KG1 (cell line): ENCODE data around the gene NUDC.
"Not testable (repeated sequence)": the region's sequence is repeated elsewhere in the genome, so short reads cannot be mapped to it uniquely, and the experiment has no call there.

ENCODE experiments used
- DNase-seq: peaks from one replicate; lab custom pipeline; 2025; lab: John Stamatoyannopoulos, UW

The NUDC gene

GRCh38 chr1:26911399-26912146 lies 10.0 kb upstream of the NUDC start:
- no peak for DNase-seq

DNA sequence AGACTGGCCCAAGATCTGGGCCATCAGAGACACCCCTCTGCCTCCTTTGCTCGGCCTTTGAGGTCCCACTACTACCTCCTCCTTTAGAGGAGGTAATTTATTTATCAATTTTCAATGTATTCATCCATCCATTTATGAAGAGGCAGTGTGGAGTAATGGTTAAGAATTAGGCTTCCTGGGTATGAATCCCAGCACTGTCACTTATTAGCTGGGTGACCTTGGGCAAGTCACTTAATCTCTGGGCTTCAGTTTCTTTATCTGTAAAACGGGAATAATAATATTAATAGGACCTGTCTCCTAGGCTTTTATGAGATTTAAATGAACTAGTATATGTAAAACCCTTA lies 9.4 kb upstream of the NUDC start:
- DNase-seq: no peak

DNA sequence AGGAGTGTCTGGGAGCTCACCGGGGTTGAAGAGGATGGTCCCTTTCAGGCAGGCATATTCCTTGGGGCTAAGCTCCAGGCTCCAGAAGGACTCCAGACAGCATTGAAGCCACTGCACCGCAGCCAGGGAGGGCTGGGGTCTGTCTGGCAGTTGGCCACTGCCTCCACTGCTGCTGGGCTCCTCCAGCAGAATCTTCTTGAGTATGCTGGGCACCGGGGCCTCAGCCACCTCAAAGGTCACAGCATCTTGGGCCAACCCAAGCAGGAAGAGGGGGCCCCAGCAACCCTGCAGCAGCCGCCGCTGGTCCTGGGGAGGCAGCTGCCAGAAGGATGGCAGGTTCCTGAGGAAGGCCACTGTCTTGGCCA lies 8.2 kb upstream of the NUDC start:
- DNase-seq: no peak

GRCh38 chr1:26913754-26914619 lies 7.6 kb upstream of the NUDC start, which contains the start of gene NR0B2:
NR0B2 (minus strand) TSS chr1:26913975; CDS start chr1:26913940, 35 bp downstream.
- DNase-seq: no peak

DNA sequence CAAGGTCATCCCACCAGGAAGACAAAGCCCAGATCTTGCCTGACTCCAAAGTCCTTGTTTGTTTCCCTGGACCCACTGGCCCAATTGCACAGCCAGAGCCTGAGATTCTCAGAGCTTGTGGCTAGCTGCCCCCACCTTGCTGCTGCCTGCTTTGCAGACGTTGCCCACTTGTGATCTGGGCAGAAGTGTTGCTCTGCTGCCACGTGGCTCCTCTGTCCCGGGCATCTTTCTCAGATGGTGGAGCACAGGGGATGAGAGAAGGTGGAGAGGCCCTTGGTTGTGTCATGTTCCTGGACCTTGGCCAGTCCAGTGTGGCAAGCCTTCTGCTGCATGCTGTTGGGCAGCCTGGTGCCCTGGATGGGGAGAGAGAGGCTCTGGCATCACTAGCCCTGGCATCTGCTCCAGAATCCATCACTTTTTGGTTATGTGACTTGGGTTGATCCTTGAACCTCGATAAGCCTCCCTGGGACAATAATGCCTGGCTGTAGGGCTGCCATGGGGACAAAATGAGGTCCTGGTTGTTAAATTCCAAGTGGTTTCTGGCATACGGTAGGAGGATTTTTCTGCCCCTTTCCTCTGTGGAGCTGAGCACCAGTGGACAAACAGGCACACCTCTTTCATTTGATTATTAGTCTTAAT lies 6.2 kb upstream of the NUDC start:
- DNase-seq: no peak

DNA sequence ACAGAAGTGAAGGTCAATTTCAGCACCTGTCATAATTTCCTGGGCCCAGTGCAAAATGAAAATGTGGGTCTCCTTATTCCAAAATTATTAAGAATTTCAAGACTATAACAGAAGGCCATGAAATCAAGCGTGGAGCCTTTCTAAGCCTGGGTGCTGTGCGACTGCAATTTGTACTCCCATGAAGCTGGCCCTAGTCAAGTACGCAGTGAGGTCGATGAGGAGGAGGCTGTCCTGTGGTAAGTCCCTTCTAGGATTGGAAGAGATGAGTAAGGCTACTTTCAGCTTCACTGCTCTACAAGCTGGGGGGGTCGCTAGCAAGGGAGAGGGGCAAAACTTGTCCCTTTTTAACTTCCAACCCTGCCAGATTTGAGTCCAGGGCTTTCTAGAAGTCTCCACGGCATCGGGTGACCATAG lies 410 bp upstream of the NUDC start:
- no peak for DNase-seq

DNA sequence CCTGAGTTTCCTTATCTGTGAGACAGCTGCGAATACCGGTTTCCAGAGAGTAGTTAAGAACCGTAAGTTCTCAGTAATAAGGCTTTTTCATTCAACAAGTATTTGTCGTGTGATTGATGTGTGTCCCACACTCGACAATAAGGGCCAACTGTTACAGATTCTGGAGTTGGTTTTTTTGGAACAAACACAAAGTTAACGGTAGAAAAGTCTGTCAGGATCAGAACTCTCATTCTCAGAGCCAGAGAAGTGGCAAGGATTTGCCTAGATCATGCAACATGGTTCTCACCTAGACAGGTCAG lies 837 bp downstream of the NUDC start:
- no peak for DNase-seq

DNA sequence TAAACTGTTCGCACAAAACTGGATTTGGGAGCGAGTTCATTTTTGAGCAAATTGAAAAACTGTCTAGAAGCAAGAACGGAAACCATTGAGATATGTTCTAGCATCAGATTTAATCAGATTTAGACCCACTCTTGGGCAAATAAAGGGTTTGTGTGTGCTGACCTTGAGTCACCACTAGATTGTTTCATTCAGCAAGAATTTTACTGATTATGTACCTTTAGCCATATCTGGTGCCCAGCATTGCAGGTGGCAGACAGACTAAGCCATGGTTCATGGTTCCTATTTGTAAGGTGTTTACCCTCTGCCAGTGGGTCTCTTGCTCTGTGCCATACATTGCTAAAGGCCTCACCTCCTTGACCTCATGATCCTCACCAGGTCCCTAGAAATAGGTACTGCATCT lies 1.4 kb downstream of the NUDC start:
- DNase-seq: no peak

DNA sequence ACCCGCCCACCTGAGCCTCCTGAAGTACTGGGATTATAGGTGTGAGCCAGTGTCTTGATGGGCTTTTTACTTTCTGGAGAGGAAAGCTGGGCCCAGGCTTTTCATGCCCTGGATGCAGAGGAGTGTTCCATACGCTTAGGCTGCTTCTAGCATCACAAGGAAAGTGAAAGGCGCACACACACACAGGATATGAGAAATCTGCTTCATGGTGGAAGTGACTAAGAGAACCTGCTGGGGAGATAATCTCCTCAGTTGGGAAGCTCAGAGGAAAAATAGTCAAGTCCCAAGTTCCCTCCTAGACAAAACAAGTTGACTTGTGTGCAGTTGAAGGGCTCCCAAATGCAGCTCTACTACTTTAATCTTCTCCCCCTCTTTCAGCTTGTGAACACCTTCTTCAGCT lies 2.2 kb downstream of the NUDC start:
- no peak for DNase-seq

GRCh38 chr1:26932531-26932930 lies 11.0 kb downstream of the NUDC start:
- no peak for DNase-seq

DNA sequence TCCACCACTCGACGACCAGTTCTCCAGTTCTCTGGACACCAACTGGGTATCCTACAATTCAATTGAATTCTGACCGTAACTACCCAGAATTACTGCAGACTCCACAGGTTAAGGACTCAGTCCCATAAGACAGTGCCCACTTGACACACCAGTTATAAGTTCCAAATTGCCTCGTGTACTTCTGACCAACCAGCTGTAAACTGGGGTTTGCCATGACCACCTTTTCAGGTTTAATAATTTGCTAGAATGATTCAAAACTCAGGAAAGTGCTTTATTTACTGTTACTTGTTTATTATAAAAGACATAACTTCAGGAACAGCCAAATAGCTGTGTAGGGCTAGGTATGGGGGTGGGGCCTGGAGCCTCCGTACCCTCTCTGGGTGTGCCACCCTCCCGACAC lies 15.3 kb downstream of the NUDC start:
- DNase-seq: no peak

DNA sequence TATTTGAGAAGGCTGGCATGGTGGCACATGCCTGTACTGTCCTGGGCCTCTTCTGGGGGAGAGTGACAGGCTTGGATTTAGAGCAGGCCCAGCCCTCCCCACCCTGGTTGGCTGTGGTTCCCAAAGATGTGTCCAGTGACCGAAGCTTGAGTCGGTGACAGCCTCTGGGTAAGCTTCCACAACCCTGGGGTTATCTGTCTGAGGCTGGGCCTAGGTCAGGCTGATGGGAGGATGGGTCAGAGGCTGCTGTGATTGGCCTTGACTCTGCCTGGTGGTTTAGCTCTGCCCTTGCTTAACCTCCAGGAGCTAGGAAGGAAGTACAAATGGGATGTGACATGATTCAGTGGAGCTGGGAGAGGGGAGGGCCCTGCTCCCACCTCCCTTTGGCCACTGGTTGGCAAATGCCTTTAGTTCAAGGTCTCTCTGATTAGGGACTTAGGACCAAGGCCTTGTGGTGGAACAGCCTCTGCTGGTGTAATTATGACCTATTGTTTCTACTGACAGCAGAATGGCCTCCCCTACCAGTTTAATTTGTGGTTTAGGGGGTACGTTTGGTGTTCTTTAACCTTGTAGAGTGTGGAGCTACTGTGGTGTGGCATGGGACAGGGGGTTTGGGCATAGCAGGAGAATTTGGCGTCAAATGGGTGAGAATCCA lies 16.6 kb downstream of the NUDC start:
- DNase-seq: no peak

DNA sequence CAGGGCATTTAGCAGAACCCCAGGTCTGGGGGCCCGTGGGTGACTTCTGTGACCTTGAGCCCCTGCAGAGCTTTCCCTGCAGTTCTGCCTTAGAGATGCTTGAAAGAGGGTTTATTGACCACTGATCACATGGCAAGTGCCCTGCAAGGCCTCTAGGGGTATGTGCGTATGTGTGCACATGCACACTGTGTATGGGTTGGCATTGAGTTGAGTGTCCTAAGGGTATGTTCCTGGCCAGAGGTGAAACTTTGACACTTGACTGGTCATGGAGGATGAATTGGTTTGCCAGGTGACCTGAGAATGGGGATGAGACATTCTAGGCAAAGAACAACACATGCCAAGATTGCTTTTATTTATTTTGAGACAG lies 17.1 kb downstream of the NUDC start:
- DNase-seq: no peak

GRCh38 chr1:26941311-26941710 lies 19.8 kb downstream of the NUDC start:
- no peak for DNase-seq

- DNase-seq: no peak
Observed at GRCh38 chr1:26942656-26943055, 21.1 kb downstream of the NUDC start.

DNA sequence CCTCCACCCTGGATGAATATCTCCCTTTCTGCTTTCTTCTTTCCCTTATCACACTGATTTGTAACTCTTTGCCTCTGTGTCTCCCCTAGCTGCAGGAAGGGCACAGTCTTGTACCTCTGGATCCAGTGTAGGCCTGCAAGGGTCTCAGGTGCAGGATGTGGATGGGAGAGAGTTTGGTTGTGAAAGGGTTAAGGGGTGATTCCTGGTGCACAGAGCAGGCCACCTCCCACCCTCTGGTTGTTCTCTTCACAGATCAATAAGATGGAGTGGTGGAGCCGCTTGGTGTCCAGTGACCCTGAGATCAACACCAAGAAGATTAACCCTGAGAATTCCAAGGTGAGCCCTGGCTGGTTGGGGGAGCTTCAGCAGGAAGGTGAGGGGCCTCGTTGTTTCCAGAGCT lies 23.6 kb downstream of the NUDC start:
- DNase-seq: no peak

DNA sequence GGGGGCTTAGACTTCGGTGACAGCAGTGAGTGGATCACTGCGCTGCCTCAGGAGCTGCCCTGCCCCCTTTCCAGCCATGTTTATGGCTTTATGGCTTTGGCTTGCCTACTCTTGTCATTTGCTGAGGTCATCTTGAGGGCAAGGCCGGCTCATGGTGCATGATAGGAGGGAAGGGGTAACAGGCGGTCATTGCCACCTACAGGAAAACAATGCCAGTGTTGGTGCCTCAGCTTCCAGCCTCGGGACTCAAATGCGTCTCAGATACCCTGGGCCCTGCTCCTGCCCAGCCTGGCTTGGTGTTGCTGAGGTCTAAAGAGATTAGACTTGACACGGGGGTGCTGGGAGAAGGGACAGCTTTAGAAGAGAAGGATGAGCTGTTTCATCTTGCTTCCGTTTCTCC lies 24.2 kb downstream of the NUDC start:
- no peak for DNase-seq

DNA sequence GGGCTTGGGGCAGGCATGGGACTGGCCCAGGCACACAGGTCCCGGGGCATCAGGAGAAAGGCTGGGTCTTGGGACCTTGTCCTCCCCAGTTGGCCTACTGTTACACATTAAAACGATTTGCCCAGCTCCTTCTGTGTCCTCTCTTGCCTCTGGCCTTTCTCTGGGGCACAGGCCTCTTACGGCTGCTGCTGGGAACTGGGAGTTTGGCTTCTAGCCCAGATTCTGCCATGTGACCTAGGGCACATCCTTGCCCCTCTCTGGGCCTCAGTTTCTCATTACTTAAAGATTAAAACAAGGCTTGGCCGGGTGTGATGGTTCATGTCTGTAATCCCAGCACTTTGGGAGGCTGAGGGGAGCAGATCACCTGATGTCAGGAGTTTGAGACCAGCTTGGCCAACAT lies 24.7 kb downstream of the NUDC start:
- no peak for DNase-seq

- not testable (repeated sequence) for DNase-seq
Observed at GRCh38 chr1:26948725-26949057, 27.1 kb downstream of the NUDC start.

- no peak for DNase-seq
Observed at GRCh38 chr1:26949266-26949925, 27.9 kb downstream of the NUDC start.

- DNase-seq: no peak
Observed at GRCh38 chr1:26949926-26950319, 28.4 kb downstream of the NUDC start.

- DNase-seq: no peak
Observed at GRCh38 chr1:26950602-26951001, 29.1 kb downstream of the NUDC start.
